Chondrocyte (in vitro differentiated cells): Measurements from ENCODE around the gene SGSM1. TPM values are rescaled to one million over a fixed set of nuclear protein-coding genes. Genes with fewer than 3 reads are reported as not detected.
A peak's percentile ranks its signal among the peaks of the same experiment; 100 is the strongest.
"Not testable (repeated sequence)": the region's sequence is repeated elsewhere in the genome, so short reads cannot be mapped to it uniquely, and the experiment has no call there.

Experiments used
- DNase-seq: peaks from one replicate; pipeline ENCODE4 v3.0.0; 2021; ENCODE audit warnings: mixed read lengths, low spot score
- H3K27ac Mint-ChIP-seq: one replicate; pipeline ENCODE4 v1.8.0; 2021; ENCODE audit warnings: mild to moderate bottlenecking, moderate library complexity, mixed read lengths; ENCODE audit not compliant: unreplicated experiment
- H3K27me3 Mint-ChIP-seq: 2 replicates; pipeline ENCODE4 v1.8.0; 2021; ENCODE audit warnings: low read depth, mixed read lengths
- H3K36me3 Mint-ChIP-seq: 2 replicates; pipeline ENCODE4 v1.8.0; 2021; ENCODE audit warnings: low read depth, mixed read lengths
- H3K4me1 Mint-ChIP-seq: 2 replicates; pipeline ENCODE4 v1.8.0; 2021; ENCODE audit warnings: low read depth, mild to moderate bottlenecking, mixed read lengths
- H3K4me3 Mint-ChIP-seq: one replicate; pipeline ENCODE4 v1.8.0; 2021; ENCODE audit warnings: mild to moderate bottlenecking, moderate library complexity, mixed read lengths; ENCODE audit not compliant: unreplicated experiment
- H3K9me3 Mint-ChIP-seq: 2 replicates; pipeline ENCODE4 v1.8.0; 2021; ENCODE audit warnings: low read depth, mixed read lengths
- total RNA-seq: library from RNA; stranded (reverse); gene quantifications from 3 replicates; pipeline ENCODE4 v1.2.1, GENCODE V29; 2021
- TF ChIP-seq, protein P1 (sequence below): fragments of 200-600 bp; sonication (generic); IDR thresholded peaks from 2 replicates; pipeline ENCODE4 v1.5.0; 2021; ENCODE audit warnings: antibody characterized with exemption, mild to moderate bottlenecking, moderate library complexity

The SGSM1 gene
- total RNA-seq, 1 donor from 2014 or later, result 0.05 TPM

GRCh38 chr22:24894998-24895397, 89.0 kb downstream of the SGSM1 start:
- peak overlapping the region; percentile 94 for H3K27ac Mint-ChIP-seq
- DNase-seq, result no peak
- no peaks in the 10 kb centered on the region for H3K36me3 Mint-ChIP-seq
- H3K9me3 Mint-ChIP-seq, result no peaks in the 10 kb centered on the region
- H3K4me1 Mint-ChIP-seq, result peaks cover 16% of the 10 kb centered on the region
- TF ChIP-seq, protein P1, sequence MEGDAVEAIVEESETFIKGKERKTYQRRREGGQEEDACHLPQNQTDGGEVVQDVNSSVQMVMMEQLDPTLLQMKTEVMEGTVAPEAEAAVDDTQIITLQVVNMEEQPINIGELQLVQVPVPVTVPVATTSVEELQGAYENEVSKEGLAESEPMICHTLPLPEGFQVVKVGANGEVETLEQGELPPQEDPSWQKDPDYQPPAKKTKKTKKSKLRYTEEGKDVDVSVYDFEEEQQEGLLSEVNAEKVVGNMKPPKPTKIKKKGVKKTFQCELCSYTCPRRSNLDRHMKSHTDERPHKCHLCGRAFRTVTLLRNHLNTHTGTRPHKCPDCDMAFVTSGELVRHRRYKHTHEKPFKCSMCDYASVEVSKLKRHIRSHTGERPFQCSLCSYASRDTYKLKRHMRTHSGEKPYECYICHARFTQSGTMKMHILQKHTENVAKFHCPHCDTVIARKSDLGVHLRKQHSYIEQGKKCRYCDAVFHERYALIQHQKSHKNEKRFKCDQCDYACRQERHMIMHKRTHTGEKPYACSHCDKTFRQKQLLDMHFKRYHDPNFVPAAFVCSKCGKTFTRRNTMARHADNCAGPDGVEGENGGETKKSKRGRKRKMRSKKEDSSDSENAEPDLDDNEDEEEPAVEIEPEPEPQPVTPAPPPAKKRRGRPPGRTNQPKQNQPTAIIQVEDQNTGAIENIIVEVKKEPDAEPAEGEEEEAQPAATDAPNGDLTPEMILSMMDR, result no peak
- H3K4me3 Mint-ChIP-seq, result peak overlapping the region; percentile 9
- peaks cover 18% of the 10 kb centered on the region for H3K27me3 Mint-ChIP-seq

GRCh38 chr22:24901448-24901847, 95.4 kb downstream of the SGSM1 start:
- H3K4me1 Mint-ChIP-seq, result no peaks in the 10 kb centered on the region
- H3K9me3 Mint-ChIP-seq, result peaks cover 17% of the 10 kb centered on the region

DNA sequence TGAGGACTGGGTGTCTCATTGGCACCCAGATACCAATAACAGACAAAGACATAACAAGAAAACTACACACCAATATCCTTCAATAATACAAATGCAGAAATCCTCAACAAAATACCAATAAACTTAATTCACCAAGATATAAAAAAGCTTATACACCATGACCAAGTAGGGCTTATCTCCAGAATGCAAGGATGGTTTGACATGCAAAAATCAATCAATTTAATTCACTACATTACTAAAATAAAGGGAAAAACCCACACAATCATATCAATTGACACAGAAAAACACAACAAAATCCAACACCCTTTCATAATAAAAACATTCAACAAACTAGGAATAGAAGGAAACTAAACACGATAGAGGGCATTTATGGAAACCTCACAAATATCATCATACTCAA, 99.9 kb downstream of the SGSM1 start:
- DNase-seq, result no peak
- H3K9me3 Mint-ChIP-seq, result peaks cover 30% of the 10 kb centered on the region
- no peak overlapping the region for H3K27ac Mint-ChIP-seq

More at GRCh38 chr22:24901448-24901847, 95.4 kb downstream of the SGSM1 start:
- no peak for DNase-seq
- H3K4me3 Mint-ChIP-seq, result no peak overlapping the region
- TF ChIP-seq, protein P1, result no peak
- peaks cover 3% of the 10 kb centered on the region for H3K36me3 Mint-ChIP-seq
- peaks cover 14% of the 10 kb centered on the region for H3K27me3 Mint-ChIP-seq
- no peak overlapping the region for H3K27ac Mint-ChIP-seq

GRCh38 chr22:24907101-24907500, 101.1 kb downstream of the SGSM1 start:
- H3K4me1 Mint-ChIP-seq, H3K36me3 Mint-ChIP-seq, H3K4me3 Mint-ChIP-seq, H3K27me3 Mint-ChIP-seq, DNase-seq, H3K27ac Mint-ChIP-seq: not testable (repeated sequence)
- peaks cover 30% of the 10 kb centered on the region for H3K9me3 Mint-ChIP-seq

More for the DNA sequence above, 99.9 kb downstream of the SGSM1 start:
- TF ChIP-seq, protein P1, result no peak
- H3K4me3 Mint-ChIP-seq, result no peak overlapping the region
- no peaks in the 10 kb centered on the region for H3K4me1 Mint-ChIP-seq
- H3K36me3 Mint-ChIP-seq, result peaks cover 3% of the 10 kb centered on the region
- H3K27me3 Mint-ChIP-seq, result peaks cover 2% of the 10 kb centered on the region

- no peak for DNase-seq
- Mint-ChIP-seq H3K4me1 (no peaks in the 10 kb centered on the region), H3K36me3 (no peaks in the 10 kb centered on the region), H3K9me3 (peaks cover 3% of the 10 kb centered on the region), H3K4me3 (no peak overlapping the region), H3K27ac (no peak overlapping the region), H3K27me3 (peaks cover 16% of the 10 kb centered on the region)
- TF ChIP-seq, protein P1, result no peak
Observed at GRCh38 chr22:24920029-24920428, 114.0 kb downstream of the SGSM1 start.
